GM19035 (cell line): Measurements from ENCODE around the gene ZNF787.

Source experiments
- ATAC-seq: cut with Tn5 transposase; IDR thresholded peaks from one replicate; pipeline ENCODE4 v1.9.1; 2021; ENCODE audit not compliant: unreplicated experiment

ZNF787 gene

GRCh38 chr19:56123266-56123891, 2.3 kb upstream of the ZNF787 start:
- ATAC-seq: no peak

GRCh38 chr19:56120371-56121179, 520 bp downstream of the ZNF787 start:
- ATAC-seq: peak; percentile 32

- ATAC-seq: no peak
These were observed 1.1 kb downstream of the ZNF787 start for GRCh38 chr19:56120002-56120370.

GRCh38 chr19:56119582-56119978, 1.5 kb downstream of the ZNF787 start:
- ATAC-seq: no peak

- no peak for ATAC-seq
These were observed 2.2 kb downstream of the ZNF787 start for GRCh38 chr19:56118666-56119581.

GRCh38 chr19:56117889-56118288, 3.2 kb downstream of the ZNF787 start:
- ATAC-seq: no peak

GRCh38 chr19:56117376-56117884, 3.7 kb downstream of the ZNF787 start:
- ATAC-seq: no peak

- no peak for ATAC-seq
These were observed 4.5 kb downstream of the ZNF787 start for GRCh38 chr19:56116606-56117005.

DNA sequence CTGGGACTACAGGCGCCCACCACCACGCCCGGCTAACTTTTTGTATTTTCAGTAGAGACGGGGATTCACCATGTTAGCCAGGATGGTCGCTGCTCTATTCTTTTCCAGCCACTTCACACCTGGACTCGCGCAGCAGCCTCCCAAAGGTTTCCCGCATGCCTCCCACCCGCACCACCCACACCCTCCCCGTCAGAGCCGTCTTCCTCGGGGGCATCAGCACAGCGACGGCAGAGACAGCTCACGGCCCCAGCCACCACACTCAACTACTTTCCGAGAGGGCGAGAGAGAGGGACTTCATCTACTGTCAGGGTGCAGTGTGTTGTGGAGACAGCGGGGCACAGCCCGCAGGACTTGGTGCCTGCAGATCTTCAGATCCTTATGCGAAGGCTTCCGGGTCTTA, 5.6 kb downstream of the ZNF787 start:
- ATAC-seq: no peak

GRCh38 chr19:56114778-56115110, 6.4 kb downstream of the ZNF787 start:
- no peak for ATAC-seq

DNA sequence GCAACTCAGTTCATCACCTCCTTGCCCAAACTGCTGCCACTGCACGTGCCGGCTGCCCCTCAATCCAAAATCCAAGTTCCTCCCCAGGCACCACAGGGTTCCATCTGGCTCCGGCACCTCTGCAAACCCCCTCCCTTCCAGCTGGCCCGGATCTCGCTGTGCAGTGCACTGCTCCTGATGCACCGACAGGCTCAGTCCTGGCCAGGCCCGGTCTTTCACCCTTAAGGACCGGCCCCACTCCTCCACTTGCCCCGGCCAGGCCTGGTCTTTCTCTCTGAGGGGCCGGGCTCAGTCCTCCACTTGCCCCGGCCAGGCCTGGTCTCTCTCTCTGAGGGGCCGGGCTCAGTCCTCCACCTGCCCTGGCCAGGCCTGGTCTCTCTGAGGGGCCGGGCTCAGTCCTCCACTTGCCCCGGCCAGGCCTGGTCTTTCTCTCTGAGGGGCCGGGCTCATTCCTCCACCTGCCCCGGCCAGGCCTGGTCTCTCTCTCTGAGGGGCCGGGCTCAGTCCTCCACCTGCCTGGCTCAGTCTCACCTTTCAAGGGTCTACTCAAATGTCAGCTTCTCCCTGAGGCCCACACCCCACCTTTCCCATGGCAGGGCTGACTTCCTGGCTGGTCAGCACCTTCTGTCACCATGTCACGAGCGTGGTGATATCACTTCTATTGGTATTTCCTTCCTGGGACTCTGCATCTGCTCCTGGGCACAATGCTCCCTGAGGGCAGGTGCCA, 6.9 kb downstream of the ZNF787 start:
- no peak for ATAC-seq

DNA sequence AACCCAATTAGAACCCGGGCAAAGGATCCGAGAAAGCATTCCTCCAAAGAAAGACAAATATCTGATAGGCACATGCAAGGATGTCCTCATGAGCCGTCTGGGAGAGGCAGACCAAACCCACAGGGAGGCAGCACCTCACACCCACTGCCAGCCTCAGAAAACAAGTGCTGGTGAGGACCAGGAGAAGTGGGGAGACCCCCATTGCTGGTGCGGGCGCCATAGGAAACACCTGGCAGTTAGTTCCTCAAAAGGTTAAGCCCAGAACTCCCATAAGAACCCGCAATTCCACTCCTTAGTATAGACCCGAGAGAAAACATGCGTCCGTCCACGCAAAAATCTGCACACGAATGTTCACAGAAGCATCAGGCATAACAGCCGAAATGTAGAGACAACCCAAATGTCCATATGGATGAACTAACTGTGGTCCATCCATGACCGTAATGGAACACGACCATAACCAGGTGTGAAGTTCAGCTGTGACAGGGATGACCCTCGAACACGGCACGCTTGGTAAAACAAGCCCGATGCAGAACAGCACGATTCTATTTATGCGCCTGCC, 7.9 kb downstream of the ZNF787 start:
- no peak for ATAC-seq

GRCh38 chr19:56112313-56112709, 8.8 kb downstream of the ZNF787 start:
- no peak for ATAC-seq

GRCh38 chr19:56111601-56112312, 9.3 kb downstream of the ZNF787 start:
- peak; percentile 85 for ATAC-seq

DNA sequence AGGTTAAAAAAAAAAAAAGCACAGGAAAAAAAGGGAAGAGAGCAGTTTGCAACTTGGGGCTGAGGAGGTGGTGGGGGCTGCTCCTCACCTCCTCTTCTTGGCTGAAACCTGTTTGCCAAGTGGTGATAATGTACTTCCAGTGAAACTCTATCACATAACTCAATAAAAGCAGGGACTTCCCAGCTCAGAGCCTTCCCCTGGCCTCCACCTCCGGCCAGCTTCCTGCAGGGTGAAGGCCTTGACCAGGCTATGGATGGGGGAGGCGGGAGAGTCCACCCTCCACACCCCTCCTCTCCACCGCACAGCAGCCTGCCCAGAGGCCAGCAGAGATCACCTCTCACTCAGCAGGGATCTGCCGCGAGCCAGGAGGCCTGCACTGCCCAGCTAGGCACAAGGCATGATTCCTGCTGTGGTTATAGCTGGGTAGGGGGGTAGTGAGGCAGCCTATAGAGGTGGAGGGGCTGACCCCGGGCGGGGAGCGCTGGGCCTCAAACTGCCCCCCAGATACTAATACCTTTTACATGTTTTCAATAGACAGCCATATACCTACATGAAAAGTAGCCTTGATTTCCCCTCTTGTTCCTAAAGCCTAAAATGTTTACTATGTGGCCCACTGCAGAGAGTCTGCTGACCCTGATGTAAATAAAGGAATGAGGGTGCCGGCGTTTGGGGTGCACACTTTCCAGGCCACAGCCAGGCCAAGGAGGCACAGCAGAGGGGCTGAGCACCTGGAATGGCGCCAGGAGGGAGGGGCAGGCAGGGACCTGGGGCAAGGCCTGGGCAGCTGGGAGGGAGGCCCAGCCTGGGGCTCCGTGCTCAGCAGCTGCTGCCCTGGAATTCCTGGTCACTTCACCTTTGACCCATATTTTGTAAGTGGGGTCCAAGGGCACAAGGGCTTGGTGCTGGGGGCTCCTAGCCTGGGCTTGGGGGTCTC, 10.3 kb downstream of the ZNF787 start:
- no peak for ATAC-seq

GRCh38 chr19:56109226-56109625, 11.9 kb downstream of the ZNF787 start:
- ATAC-seq: no peak

- no peak for ATAC-seq
These were observed 12.5 kb downstream of the ZNF787 start for GRCh38 chr19:56108447-56109195.
